ENCODE measurements around the gene MYZAP. TPM values are rescaled to one million over a fixed set of nuclear protein-coding genes. Genes with fewer than 3 reads are reported as not detected.

MYZAP gene
- polyA plus RNA-seq, 1 donor from 2014 or later: not detected

- no peaks in the 10 kb centered on the region for H3K9me3 ChIP-seq (ENCODE audit: low read length)
- H3K9me2 ChIP-seq (ENCODE audit: insufficient read depth, low read length): no peaks in the 10 kb centered on the region
- H2AFZ ChIP-seq (ENCODE audit: low read depth, low read length): no peak overlapping the region
- no peaks in the 10 kb centered on the region for H3K36me3 ChIP-seq (ENCODE audit: insufficient read depth, low read length)
- H3K27ac ChIP-seq (ENCODE audit: low read length): no peak overlapping the region
- H3K79me2 ChIP-seq (replicated peaks; ENCODE audit: insufficient read depth, low read length): no peaks in the 10 kb centered on the region
- no peak overlapping the region for H3K4me3 ChIP-seq (ENCODE audit: low read length)
- no peaks in the 10 kb centered on the region for H3K27me3 ChIP-seq (ENCODE audit: insufficient read depth, low read depth, low read length)
- H4K20me1 ChIP-seq (ENCODE audit: insufficient read depth): no peaks in the 10 kb centered on the region
- H3K9ac ChIP-seq (ENCODE audit: low read length): no peak overlapping the region
- no peak for TF ChIP-seq RAD21 (conservative IDR thresholded peaks at IDR 0.05)
- TF ChIP-seq EP300 (conservative IDR thresholded peaks at IDR 0.05; ENCODE audit: poor library complexity, severe bottlenecking): no peak
- no peak for TF ChIP-seq SMC3 (conservative IDR thresholded peaks at IDR 0.05; ENCODE audit: poor library complexity)
- no peak for TF ChIP-seq MXI1 (conservative IDR thresholded peaks at IDR 0.05; ENCODE audit: poor library complexity, severe bottlenecking)
- no peak for TF ChIP-seq CTCF (IDR thresholded peaks at IDR 0.05; ENCODE audit: poor library complexity, severe bottlenecking)
- no peak for TF ChIP-seq POLR2AphosphoS5 (IDR thresholded peaks at IDR 0.05)
- no peak for TF ChIP-seq TAF1 (IDR thresholded peaks at IDR 0.05; ENCODE audit: low read depth)
- no peak for TF ChIP-seq EZH2 (IDR thresholded peaks at IDR 0.05; ENCODE audit: borderline replicate concordance, insufficient read depth, low read length, poor library complexity, severe bottlenecking)
- H3F3A ChIP-seq (ENCODE audit: insufficient read depth, low read length, poor library complexity, severe bottlenecking): no peaks in the 10 kb centered on the region
- no peak overlapping the region for H3K4me2 ChIP-seq (ENCODE audit: low read length)
Measured at GRCh38 chr15:57647791-57648130, 56.1 kb downstream of the MYZAP start.

GRCh38 chr15:57649138-57649537 is 57.4 kb downstream of the MYZAP start:
- Histone ChIP-seq H3K27ac (ENCODE audit: low read length) (no peak overlapping the region), H3K27me3 (ENCODE audit: insufficient read depth, low read depth, low read length) (no peaks in the 10 kb centered on the region), H3F3A (ENCODE audit: insufficient read depth, low read length, poor library complexity, severe bottlenecking) (no peaks in the 10 kb centered on the region), H4K20me1 (ENCODE audit: insufficient read depth) (no peaks in the 10 kb centered on the region), H3K79me2 (replicated peaks; ENCODE audit: insufficient read depth, low read length) (no peaks in the 10 kb centered on the region), H3K36me3 (ENCODE audit: insufficient read depth, low read length) (no peaks in the 10 kb centered on the region), H3K4me3 (ENCODE audit: low read length) (no peak overlapping the region), H3K9me2 (ENCODE audit: insufficient read depth, low read length) (no peaks in the 10 kb centered on the region), H3K9ac (ENCODE audit: low read length) (no peak overlapping the region), H3K4me2 (ENCODE audit: low read length) (no peak overlapping the region), H2AFZ (ENCODE audit: low read depth, low read length) (no peak overlapping the region), H3K9me3 (ENCODE audit: low read length) (no peaks in the 10 kb centered on the region)
- TF ChIP-seq SMC3 (conservative IDR thresholded peaks at IDR 0.05; ENCODE audit: poor library complexity) (no peak), CTCF (IDR thresholded peaks at IDR 0.05; ENCODE audit: poor library complexity, severe bottlenecking) (no peak), POLR2AphosphoS5 (IDR thresholded peaks at IDR 0.05) (no peak), REST (IDR thresholded peaks at IDR 0.05; ENCODE audit: borderline replicate concordance) (no peak), EP300 (conservative IDR thresholded peaks at IDR 0.05; ENCODE audit: poor library complexity, severe bottlenecking) (no peak), MXI1 (conservative IDR thresholded peaks at IDR 0.05; ENCODE audit: poor library complexity, severe bottlenecking) (no peak), RAD21 (conservative IDR thresholded peaks at IDR 0.05) (no peak), EZH2 (IDR thresholded peaks at IDR 0.05; ENCODE audit: borderline replicate concordance, insufficient read depth, low read length, poor library complexity, severe bottlenecking) (no peak), TAF1 (IDR thresholded peaks at IDR 0.05; ENCODE audit: low read depth) (no peak)
